T-helper 1 cell treated with Interleukin-12 subunit alpha and Interleukin-12 subunit beta and Interleukin-4 antibody, amounts not matched to agents 30 μg/mL and 1 μg/mL, for 36 hours (primary cell): ENCODE measurements around the gene MAGI1.

Experiments
- H3K27ac Mint-ChIP-seq: one replicate; pipeline ENCODE4 v1.8.0; 2021; ENCODE audit warnings: mild to moderate bottlenecking, mixed read lengths
- H3K27me3 Mint-ChIP-seq: one replicate; pipeline ENCODE4 v1.8.0; 2021; ENCODE audit warnings: low read depth, mixed read lengths
- H3K36me3 Mint-ChIP-seq: one replicate; pipeline ENCODE4 v1.8.0; 2021; ENCODE audit warnings: low read depth, mixed read lengths
- H3K4me1 Mint-ChIP-seq: one replicate; pipeline ENCODE4 v1.8.0; 2021; ENCODE audit warnings: low read depth, mixed read lengths
- H3K4me3 Mint-ChIP-seq: one replicate; pipeline ENCODE4 v1.8.0; 2021; ENCODE audit warnings: mild to moderate bottlenecking, moderate library complexity, mixed read lengths
- H3K9me3 Mint-ChIP-seq: one replicate; pipeline ENCODE4 v1.8.0; 2021; ENCODE audit warnings: mixed read lengths

MAGI1 gene

DNA sequence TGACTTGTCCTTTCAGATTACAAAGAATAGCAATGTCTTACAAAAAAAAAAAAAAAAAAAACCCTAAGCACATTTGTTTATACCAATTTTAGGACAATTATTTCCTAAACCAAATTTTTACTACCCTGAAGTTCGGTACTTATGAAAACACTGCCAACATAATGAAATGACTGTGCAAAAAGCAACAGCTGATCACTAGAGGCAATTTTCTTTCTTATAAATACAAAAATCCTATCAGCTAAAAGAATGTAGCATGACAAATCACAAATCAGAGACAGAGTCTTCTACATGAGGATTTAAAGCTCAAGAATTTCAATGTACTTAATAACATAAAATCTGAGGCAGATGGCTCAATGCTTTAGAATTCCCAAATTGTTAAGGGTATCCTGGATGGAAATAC is 191.8 kb downstream of the MAGI1 start:
- H3K27ac Mint-ChIP-seq, result no peak overlapping the region
- H3K27me3 Mint-ChIP-seq, result no peaks in the 10 kb centered on the region
- no peak overlapping the region for H3K4me3 Mint-ChIP-seq
- H3K4me1 Mint-ChIP-seq, result no peaks in the 10 kb centered on the region
- no peaks in the 10 kb centered on the region for H3K36me3 Mint-ChIP-seq
- H3K9me3 Mint-ChIP-seq, result no peaks in the 10 kb centered on the region

DNA sequence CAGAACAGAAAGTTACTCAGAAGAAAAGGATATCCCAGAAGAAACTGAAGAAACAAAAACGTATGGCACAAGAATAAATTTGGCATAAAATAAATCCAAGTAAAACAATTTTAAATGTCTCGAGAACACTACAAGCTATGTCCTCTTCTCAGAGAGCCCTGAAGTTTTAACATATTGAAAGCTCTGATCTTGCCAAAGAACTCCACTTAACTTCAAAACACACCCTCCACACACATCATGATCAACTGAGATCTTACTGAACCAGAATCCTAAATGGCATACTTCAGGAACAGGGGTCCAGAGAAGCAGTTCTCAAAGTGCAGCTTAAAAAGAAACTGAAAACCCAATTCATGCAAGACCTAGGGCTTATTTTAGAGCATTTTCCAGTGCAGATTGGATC is 194.3 kb downstream of the MAGI1 start:
- no peak overlapping the region for H3K4me3 Mint-ChIP-seq
- H3K36me3 Mint-ChIP-seq, result no peaks in the 10 kb centered on the region

DNA sequence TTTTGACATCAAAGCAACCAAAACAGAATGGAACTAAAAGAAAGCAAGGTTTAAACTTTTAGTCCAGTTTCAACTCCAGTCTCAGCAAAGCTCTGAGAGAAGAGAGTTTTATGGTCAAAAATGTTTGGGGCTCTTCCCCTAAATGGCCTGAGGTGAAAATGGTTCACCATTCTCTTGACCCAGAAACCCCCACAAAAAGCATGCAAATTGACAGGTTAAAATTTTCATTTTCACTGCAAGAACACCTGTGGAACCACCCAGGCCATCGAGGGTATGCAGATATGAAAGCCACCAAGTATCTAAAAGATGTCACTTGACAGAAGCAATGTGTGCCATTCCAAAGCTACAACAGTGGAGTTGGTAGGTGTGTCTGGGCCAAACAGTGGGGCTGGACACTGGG is 195.0 kb downstream of the MAGI1 start:
- no peaks in the 10 kb centered on the region for H3K27me3 Mint-ChIP-seq
- no peaks in the 10 kb centered on the region for H3K36me3 Mint-ChIP-seq
- no peaks in the 10 kb centered on the region for H3K9me3 Mint-ChIP-seq
- no peaks in the 10 kb centered on the region for H3K4me1 Mint-ChIP-seq
- H3K4me3 Mint-ChIP-seq, result no peak overlapping the region
- no peak overlapping the region for H3K27ac Mint-ChIP-seq

More for the DNA sequence above, 194.3 kb downstream of the MAGI1 start:
- no peak overlapping the region for H3K27ac Mint-ChIP-seq
- H3K9me3 Mint-ChIP-seq, result no peaks in the 10 kb centered on the region
- no peaks in the 10 kb centered on the region for H3K4me1 Mint-ChIP-seq
- H3K27me3 Mint-ChIP-seq, result no peaks in the 10 kb centered on the region

DNA sequence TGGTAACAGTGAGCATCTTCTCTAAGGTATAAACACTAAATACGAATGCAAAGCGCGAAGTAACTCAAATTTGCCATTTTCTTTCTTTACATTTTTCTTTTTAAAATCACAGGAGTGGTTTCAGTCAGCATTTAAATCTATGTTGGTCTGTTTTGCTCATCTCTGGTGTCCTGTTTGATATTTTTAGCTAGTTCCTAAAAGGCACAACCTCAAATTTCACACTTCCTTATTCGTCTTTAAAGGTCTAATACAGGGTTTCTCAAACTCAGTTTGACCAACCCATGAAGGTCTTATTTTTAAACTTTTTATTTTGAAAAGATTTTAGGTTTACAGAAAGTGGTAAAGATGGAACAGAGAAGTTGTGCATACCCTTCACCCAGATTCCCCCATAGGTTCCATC is 201.1 kb downstream of the MAGI1 start:
- no peaks in the 10 kb centered on the region for H3K9me3 Mint-ChIP-seq
- no peak overlapping the region for H3K4me3 Mint-ChIP-seq

DNA sequence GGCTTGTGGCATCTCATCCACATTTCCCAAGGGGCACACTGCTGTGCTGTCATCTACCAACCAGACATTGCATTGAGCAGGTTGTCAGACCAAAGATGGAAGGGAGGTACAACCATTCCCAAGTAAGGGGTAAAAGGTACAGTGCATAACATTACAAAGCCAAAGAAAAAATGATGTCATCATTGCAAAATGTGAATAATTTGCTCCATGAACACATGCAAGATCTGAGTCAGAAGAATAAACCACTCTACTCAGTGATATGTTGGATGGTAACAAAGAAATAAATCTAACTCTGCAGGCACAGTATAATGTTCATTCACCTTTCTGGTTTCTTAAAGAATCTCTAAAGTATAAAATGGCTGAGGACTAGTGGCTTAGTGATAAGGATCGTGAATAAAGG is 202.7 kb downstream of the MAGI1 start:
- Mint-ChIP-seq H3K4me3 (no peak overlapping the region), H3K36me3 (no peaks in the 10 kb centered on the region), H3K4me1 (no peaks in the 10 kb centered on the region), H3K27me3 (no peaks in the 10 kb centered on the region), H3K27ac (no peak overlapping the region), H3K9me3 (no peaks in the 10 kb centered on the region)

More for the DNA sequence above, 201.1 kb downstream of the MAGI1 start:
- Mint-ChIP-seq H3K4me1 (no peaks in the 10 kb centered on the region), H3K36me3 (no peaks in the 10 kb centered on the region), H3K27me3 (no peaks in the 10 kb centered on the region), H3K27ac (no peak overlapping the region)

DNA sequence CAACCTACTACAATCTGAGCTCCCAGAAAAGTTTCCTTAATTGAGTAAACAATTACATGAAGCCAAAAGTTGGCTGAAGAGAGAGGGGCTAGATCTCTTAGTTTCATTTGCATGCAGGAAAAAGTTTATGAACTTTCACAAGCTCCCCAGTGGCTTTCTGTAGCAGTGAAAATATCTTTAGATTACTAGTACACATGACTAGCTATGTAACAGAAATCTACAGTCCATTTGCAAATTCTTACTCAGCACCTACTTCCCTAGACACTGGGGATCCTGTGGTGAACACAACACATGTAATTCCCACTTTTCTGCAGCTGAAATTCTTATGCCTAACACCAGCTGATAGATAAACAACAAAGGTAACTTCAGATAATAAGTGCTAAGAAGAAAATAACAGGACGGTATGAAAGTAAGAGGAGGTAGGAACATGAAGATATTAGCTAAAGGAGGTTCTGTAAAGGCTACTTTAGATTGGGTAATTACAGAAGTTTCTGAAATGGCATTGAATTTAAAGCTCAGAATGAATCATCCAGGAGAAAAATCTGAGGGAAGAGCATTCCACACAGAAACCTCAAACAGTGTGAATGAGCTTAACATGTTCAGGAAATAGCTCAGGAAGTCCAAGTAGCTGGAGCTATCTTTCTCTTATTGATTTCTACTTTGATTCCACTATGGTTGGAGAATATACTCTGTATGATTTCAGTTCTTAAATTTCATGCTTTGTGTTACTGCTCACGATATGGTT is 204.8 kb downstream of the MAGI1 start:
- H3K27me3 Mint-ChIP-seq, result no peaks in the 10 kb centered on the region
- H3K4me1 Mint-ChIP-seq, result no peaks in the 10 kb centered on the region
- H3K4me3 Mint-ChIP-seq, result no peak overlapping the region
- no peak overlapping the region for H3K27ac Mint-ChIP-seq
- no peaks in the 10 kb centered on the region for H3K36me3 Mint-ChIP-seq
- H3K9me3 Mint-ChIP-seq, result no peaks in the 10 kb centered on the region

DNA sequence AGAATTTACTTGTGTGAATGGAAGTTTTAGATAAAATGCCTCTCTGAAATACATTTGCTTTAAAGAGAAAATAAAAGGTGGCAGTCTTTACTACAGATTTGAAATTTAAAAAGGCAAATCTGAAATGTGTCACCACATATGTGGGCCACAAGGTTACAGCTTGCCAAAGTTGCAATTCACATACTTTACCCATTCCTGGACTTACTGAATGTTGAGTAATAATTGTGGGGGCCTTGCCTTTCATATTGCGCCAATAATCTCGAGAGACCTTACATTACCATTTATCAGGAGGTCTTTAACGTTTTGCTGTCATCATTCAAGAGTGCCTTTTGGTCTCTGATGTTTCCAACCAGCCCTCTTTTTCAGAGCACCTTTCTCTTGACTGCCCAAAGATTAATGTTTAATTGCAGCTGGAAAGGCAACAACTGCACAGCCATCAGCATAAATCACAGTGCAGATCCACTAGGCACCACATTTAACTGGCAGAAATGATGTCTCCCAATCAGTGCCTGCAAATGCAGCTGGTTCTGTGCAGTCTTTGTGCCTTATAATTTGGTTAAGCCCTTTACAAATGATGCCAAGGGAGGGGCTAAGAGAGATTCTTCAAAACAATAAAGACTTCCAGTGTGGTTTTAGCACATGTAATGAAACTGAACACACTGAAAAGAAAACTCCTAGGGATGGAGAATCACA is 206.8 kb downstream of the MAGI1 start:
- no peaks in the 10 kb centered on the region for H3K36me3 Mint-ChIP-seq
- no peak overlapping the region for H3K27ac Mint-ChIP-seq
- no peak overlapping the region for H3K4me3 Mint-ChIP-seq
- no peaks in the 10 kb centered on the region for H3K27me3 Mint-ChIP-seq
- no peaks in the 10 kb centered on the region for H3K4me1 Mint-ChIP-seq
- no peaks in the 10 kb centered on the region for H3K9me3 Mint-ChIP-seq

DNA sequence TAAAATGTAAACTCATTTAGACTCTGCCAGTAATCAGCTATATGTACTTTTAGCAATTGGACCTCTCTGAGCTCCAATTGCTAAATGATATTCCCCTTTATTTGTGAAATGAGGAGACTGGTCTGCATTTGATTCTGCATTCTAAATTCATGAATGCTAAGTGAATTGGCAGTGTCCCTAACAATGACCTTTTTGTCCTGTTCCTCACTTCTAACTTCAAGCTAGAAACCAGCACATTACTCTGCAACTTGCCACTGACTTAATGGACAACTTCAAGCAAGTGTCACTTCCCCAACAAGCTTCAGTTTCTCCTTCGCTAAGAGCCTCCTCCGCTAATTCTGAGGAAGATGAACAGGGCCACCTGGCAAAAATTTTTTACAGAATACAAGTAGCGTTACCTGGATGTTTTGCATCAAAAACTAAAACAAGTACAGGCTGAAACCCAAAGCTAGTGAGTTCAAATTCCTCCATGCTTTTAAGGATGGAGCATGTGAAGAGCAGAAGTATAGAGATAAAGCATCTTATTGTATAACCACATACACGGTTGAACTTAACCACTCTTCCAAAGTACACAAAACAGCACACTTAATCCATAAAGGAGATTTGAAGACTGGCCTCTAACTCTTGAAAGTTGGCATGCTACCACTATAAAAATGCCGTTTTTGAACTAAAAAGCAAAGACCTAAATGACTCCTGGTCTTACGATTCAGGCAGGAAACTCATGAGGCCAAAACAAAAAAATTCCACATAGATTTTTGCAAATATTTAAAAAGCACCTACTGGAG is 207.6 kb downstream of the MAGI1 start:
- Mint-ChIP-seq H3K36me3 (no peaks in the 10 kb centered on the region), H3K4me3 (no peak overlapping the region), H3K9me3 (no peaks in the 10 kb centered on the region), H3K4me1 (no peaks in the 10 kb centered on the region), H3K27me3 (no peaks in the 10 kb centered on the region), H3K27ac (no peak overlapping the region)

DNA sequence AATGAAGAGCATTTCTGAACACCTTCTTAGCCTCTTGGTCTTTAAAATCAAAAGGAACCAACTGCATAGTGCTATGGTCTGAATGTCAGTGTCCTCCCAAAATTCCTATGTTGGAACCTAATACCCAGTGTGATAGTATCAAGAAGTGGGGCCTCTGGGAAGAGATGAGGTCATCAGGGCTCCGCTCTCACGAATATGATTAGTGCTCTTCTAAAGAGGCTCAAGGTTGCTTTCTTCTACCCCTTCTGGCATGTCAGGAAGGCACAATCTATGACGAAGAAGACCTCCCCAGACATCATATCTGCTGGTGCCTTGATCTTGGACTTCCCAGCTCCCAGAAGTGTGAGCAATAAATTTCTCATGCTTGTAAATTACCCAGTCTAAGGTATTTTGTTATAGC is 209.5 kb downstream of the MAGI1 start:
- Mint-ChIP-seq H3K4me1 (no peaks in the 10 kb centered on the region), H3K4me3 (no peak overlapping the region), H3K9me3 (no peaks in the 10 kb centered on the region), H3K36me3 (no peaks in the 10 kb centered on the region), H3K27me3 (no peaks in the 10 kb centered on the region), H3K27ac (no peak overlapping the region)

DNA sequence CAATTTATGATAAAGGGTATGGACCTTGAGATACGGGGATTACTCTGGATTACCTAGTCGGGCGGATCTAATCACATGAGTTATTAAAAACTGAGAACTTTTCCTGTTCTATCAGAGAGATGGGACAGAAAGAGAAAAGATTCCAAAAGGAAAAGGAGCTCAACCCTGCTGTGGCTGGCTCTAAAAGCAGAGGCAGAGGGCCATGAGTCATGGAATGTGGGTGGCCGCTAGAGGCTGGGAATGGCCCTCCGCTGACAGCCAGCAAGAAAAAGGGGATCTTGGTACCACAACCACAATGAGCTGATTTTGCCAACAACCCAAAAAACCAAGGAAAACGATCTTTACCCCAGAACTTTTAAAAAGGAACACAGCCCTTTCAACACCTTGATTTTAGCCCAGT is 210.0 kb downstream of the MAGI1 start:
- Mint-ChIP-seq H3K36me3 (no peaks in the 10 kb centered on the region), H3K27ac (no peak overlapping the region), H3K4me3 (no peak overlapping the region), H3K27me3 (no peaks in the 10 kb centered on the region), H3K9me3 (no peaks in the 10 kb centered on the region), H3K4me1 (no peaks in the 10 kb centered on the region)

DNA sequence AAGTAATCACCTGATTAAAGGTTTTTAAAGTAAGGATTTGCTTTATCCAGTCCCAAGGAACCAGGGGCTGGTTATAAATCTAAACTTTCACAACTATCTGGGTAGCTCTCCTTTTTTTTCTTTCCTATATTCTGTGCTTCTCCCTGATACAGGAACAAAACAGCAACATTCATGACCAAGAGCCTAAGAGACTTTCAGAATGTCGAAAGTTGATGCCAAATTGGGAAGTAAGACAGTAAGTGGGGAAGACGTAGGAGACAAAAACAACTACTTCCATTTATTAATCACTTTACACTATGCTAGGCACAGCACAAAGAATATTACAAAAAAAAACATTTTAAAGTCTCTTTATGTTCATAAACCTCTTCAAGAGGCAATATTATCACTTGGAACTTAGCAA is 211.6 kb downstream of the MAGI1 start:
- Mint-ChIP-seq H3K36me3 (no peaks in the 10 kb centered on the region), H3K4me3 (no peak overlapping the region), H3K27me3 (no peaks in the 10 kb centered on the region), H3K27ac (no peak overlapping the region), H3K4me1 (no peaks in the 10 kb centered on the region), H3K9me3 (no peaks in the 10 kb centered on the region)

DNA sequence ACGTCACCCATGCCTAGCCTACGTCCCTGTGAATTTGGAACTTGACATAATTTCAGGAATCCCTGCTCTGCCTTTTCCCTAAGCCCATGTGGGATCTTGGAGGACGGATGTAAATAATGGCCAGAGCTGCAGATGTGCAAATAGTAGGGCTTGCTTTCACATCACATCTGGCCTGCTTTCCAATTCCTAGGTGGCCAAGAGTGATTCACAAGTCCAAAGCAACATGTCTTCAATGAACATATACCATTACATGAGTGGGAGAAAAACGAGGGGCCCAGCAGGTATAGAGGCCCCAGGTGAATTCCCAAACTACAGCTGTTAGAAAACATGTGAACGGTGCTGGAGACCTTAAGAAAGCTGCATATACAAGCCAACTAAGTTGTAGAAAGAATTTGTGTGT is 214.6 kb downstream of the MAGI1 start:
- Mint-ChIP-seq H3K4me3 (no peak overlapping the region), H3K4me1 (no peaks in the 10 kb centered on the region)

DNA sequence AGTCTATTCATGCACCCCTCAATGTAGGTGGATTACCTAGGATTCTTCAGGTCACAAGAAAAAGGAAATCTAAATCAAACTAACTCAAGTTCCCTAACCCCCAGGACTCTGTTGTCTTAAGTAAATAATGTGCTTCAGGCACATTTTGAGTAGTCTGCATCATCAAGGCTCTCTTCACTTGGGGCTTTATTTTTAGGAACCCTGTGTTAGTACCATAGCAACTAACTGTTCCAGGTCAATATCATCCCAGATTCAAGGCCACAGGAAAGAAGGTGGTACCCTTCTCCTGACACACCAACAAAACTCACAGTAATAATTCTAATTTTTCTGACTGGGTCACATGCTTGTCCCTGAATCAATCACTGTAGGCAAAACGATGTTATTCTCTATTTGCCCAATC is 218.1 kb downstream of the MAGI1 start:
- H3K9me3 Mint-ChIP-seq, result no peaks in the 10 kb centered on the region
- H3K4me3 Mint-ChIP-seq, result no peak overlapping the region
- H3K4me1 Mint-ChIP-seq, result no peaks in the 10 kb centered on the region
- no peaks in the 10 kb centered on the region for H3K36me3 Mint-ChIP-seq
- no peak overlapping the region for H3K27ac Mint-ChIP-seq
- no peaks in the 10 kb centered on the region for H3K27me3 Mint-ChIP-seq

More for the DNA sequence above, 214.6 kb downstream of the MAGI1 start:
- H3K27me3 Mint-ChIP-seq, result no peaks in the 10 kb centered on the region
- H3K9me3 Mint-ChIP-seq, result no peaks in the 10 kb centered on the region
- H3K36me3 Mint-ChIP-seq, result no peaks in the 10 kb centered on the region
- no peak overlapping the region for H3K27ac Mint-ChIP-seq

DNA sequence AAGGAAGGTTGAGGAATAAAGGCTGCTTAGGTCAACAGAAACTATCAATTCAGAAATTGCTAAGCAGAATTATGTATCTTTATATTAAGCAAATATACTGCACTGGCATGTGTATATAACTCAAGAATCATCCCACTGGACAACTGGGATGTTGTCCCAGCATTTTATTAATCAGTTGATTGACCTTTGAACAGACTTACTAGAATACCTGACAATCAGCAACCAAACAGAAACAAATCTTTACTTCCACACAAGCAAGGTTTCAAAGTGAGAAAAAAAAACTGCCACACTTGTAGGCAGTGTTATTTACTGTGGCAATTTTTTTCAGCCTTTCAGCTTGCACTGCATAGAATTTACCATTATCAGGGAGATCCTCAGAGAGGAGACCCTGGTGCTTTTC is 218.8 kb downstream of the MAGI1 start:
- Mint-ChIP-seq H3K27me3 (no peaks in the 10 kb centered on the region), H3K4me1 (no peaks in the 10 kb centered on the region)

More for the DNA sequence above, 218.8 kb downstream of the MAGI1 start:
- Mint-ChIP-seq H3K27ac (no peak overlapping the region), H3K36me3 (no peaks in the 10 kb centered on the region), H3K9me3 (no peaks in the 10 kb centered on the region), H3K4me3 (no peak overlapping the region)
